GM10847 (cell line): ENCODE measurements around the gene C2orf72.

Experiments
- POLR2A ChIP-seq: IDR thresholded peaks from 2 replicates; pipeline ENCODE4 v1.6.1; 2011; ENCODE audit not compliant: insufficient read length; ENCODE audit errors: extremely low read depth

The C2orf72 gene

GRCh38 chr2:231084565-231084964 lies 47.2 kb downstream of the C2orf72 start:
- TF ChIP-seq POLR2A = no peak

DNA sequence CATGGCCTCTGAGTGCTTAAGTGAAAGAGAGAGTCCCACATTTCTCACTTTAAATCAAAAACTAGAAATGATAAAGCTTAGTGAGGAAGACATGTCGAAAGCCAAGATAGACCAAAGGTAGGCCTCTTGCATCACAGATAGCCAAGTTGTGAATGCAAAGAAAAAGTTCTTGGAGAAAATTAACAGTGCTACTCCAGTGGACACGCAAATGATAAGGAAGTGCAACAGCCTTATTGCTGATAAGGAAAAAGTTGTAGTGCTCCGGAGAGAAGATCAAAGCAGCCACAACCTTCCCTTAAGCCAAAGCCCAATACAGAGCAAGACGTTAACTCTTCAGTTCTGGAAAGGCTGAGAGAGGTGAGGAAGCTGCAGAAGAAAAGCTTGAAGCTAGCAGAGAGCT lies 51.4 kb downstream of the C2orf72 start:
- TF ChIP-seq POLR2A = no peak

GRCh38 chr2:231093933-231094332 lies 56.6 kb downstream of the C2orf72 start:
- TF ChIP-seq POLR2A = no peak

DNA sequence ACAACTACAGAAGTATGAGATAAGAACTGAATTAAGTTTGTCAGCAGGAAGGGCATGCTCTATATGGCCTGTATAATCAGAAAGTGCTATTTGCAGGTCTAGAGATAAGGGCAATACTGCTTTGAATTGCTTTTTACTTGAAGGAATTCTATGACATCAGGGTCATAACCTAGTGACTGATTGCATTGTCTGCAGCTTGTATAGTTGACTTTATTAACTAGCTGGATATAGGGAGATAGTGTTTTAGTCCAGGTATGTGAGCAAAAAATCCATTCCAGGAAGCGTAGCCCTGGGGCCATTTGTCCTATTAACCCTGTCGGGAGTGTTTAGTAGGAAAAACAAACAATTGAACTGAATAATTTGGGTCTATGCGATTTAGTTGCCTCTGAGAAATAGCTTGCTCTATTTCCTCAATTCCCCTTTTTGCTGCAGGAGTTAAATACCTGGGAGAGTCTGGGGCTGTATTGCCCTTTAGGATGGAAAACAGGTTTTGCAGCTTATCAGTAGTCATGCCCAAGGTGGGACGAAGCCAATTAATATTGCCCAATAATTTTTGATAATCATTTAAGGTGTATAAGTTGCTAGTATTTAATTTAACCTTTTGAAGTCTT lies 57.5 kb downstream of the C2orf72 start:
- no peak for TF ChIP-seq POLR2A
